Fibroblast of upper back skin (primary cell): ENCODE results near the gene RNASEH2B.

Experiments used
- DNase-seq: peaks from one replicate; pipeline ENCODE4 v3.0.0-alpha.2; 2013

Gene RNASEH2B

GRCh38 chr13:50909605-50910484 lies at the start of gene RNASEH2B:
RNASEH2B (plus strand) TSS chr13:50909791; CDS start chr13:50910077, 286 bp downstream.
- DNase-seq: peak; percentile 60

GRCh38 chr13:50864492-50864891 lies 45.1 kb upstream of the RNASEH2B start:
- no peak for DNase-seq

GRCh38 chr13:50866817-50867636 lies 42.6 kb upstream of the RNASEH2B start:
- peak; percentile 10 for DNase-seq

- DNase-seq: no peak
Observed at GRCh38 chr13:50867637-50867945, 42.0 kb upstream of the RNASEH2B start.

- no peak for DNase-seq
Observed at GRCh38 chr13:50871405-50871804, 38.2 kb upstream of the RNASEH2B start.

GRCh38 chr13:50873467-50873866 lies 36.1 kb upstream of the RNASEH2B start:
- DNase-seq: peak; percentile 26

- no peak for DNase-seq
Observed at GRCh38 chr13:50873991-50874390, 35.6 kb upstream of the RNASEH2B start.

GRCh38 chr13:50882816-50883435 lies 26.7 kb upstream of the RNASEH2B start:
- no peak for DNase-seq

GRCh38 chr13:50883728-50884127 lies 25.9 kb upstream of the RNASEH2B start:
- DNase-seq: no peak

- no peak for DNase-seq
Observed at GRCh38 chr13:50884265-50884664, 25.3 kb upstream of the RNASEH2B start.

GRCh38 chr13:50887151-50887550 lies 22.4 kb upstream of the RNASEH2B start:
- no peak for DNase-seq

- no peak for DNase-seq
Observed at GRCh38 chr13:50888362-50888761, 21.2 kb upstream of the RNASEH2B start.

GRCh38 chr13:50889317-50889716 lies 20.3 kb upstream of the RNASEH2B start:
- DNase-seq: no peak

- DNase-seq: no peak
Observed at GRCh38 chr13:50891206-50891605, 18.4 kb upstream of the RNASEH2B start.

- no peak for DNase-seq
Observed at GRCh38 chr13:50892210-50892944, 17.2 kb upstream of the RNASEH2B start.

- DNase-seq: peak; percentile 58
Observed at GRCh38 chr13:50893211-50893852, 16.3 kb upstream of the RNASEH2B start.

GRCh38 chr13:50894012-50894411 lies 15.6 kb upstream of the RNASEH2B start:
- no peak for DNase-seq

- no peak for DNase-seq
Observed at GRCh38 chr13:50894504-50894903, 15.1 kb upstream of the RNASEH2B start.

- DNase-seq: no peak
Observed at GRCh38 chr13:50898338-50898737, 11.3 kb upstream of the RNASEH2B start.

- DNase-seq: no peak
Observed at GRCh38 chr13:50901701-50902100, 7.9 kb upstream of the RNASEH2B start.

GRCh38 chr13:50905256-50905655 lies 4.3 kb upstream of the RNASEH2B start:
- no peak for DNase-seq

GRCh38 chr13:50907781-50908180 lies 1.8 kb upstream of the RNASEH2B start:
- DNase-seq: no peak
